ENCODE results near the gene FLCN.

GRCh38 chr17:17228521-17229279, 8.3 kb downstream of the FLCN start:
- TF ChIP-seq CTCF (IDR thresholded peaks at IDR 0.05; ENCODE audit: low read depth, low read length) (no peak), POLR2A (IDR thresholded peaks at IDR 0.05; ENCODE audit: extremely low read depth, insufficient read length) (no peak)

Measured in NB4 (cell line).